ENCODE results near the gene SERPINA4. TPM values are rescaled to one million over a fixed set of nuclear protein-coding genes. Genes with fewer than 3 reads are reported as not detected.
"Not testable (repeated sequence)": the region's sequence is repeated elsewhere in the genome, so short reads cannot be mapped to it uniquely, and the experiment has no call there.

The SERPINA4 gene
- total RNA-seq, 1 experiment from 2014 or later: not detected

- ChIA-PET CTCF (no interaction called here), POLR2A (ENCODE audit: unreplicated experiment) (no interaction called here)
- Histone ChIP-seq H3K4me1 (replicated peaks; ENCODE audit: insufficient read depth) (no peaks in the 10 kb centered on the region), H3K4me3 (no peak overlapping the region), H3K79me2 (ENCODE audit: low read depth) (no peaks in the 10 kb centered on the region), H3K36me3 (ENCODE audit: low read depth) (no peaks in the 10 kb centered on the region), H3K27me3 (ENCODE audit: insufficient read depth, low read depth) (no peaks in the 10 kb centered on the region), H3K9me2 (ENCODE audit: insufficient read depth) (no peaks in the 10 kb centered on the region), H4K20me1 (ENCODE audit: insufficient read depth) (no peaks in the 10 kb centered on the region), H3K4me2 (no peak overlapping the region), H3K9me3 (ENCODE audit: insufficient read depth, low read depth) (no peaks in the 10 kb centered on the region), H3F3A (ENCODE audit: insufficient read depth, low read depth) (no peaks in the 10 kb centered on the region), H2AFZ (no peak overlapping the region), H3K27ac (no peak overlapping the region)
- peak in 1 of 2 experiments; percentile 36 for DNase-seq
- no TSS peak for BruUV-seq (replicated peaks)
- TF ChIP-seq EZH2 (IDR thresholded peaks at IDR 0.05; ENCODE audit: low read depth) (no peak), CTCF (conservative IDR thresholded peaks at IDR 0.05) (no peak)
- intact Hi-C loops (cut with micrococcal nuclease; ENCODE audit: unreplicated experiment): no loop called here
These were observed 14.7 kb downstream of the SERPINA4 start for GRCh38 chr14:94575730-94576585.

- H3K9me3 ChIP-seq (ENCODE audit: insufficient read depth, low read depth); H3K36me3 ChIP-seq (ENCODE audit: low read depth); H3K4me2 ChIP-seq; H3F3A ChIP-seq (ENCODE audit: insufficient read depth, low read depth); H3K4me3 ChIP-seq; H2AFZ ChIP-seq; H3K4me1 ChIP-seq (replicated peaks; ENCODE audit: insufficient read depth); BruUV-seq (replicated peaks); intact Hi-C loops (cut with micrococcal nuclease; ENCODE audit: unreplicated experiment); H3K27me3 ChIP-seq (ENCODE audit: insufficient read depth, low read depth); H3K27ac ChIP-seq; POLR2A ChIA-PET (ENCODE audit: unreplicated experiment); H4K20me1 ChIP-seq (ENCODE audit: insufficient read depth); DNase-seq; CTCF ChIA-PET; H3K79me2 ChIP-seq (ENCODE audit: low read depth); H3K9me2 ChIP-seq (ENCODE audit: insufficient read depth): not testable (repeated sequence)
These were observed 16.2 kb downstream of the SERPINA4 start for GRCh38 chr14:94577472-94577871.

GRCh38 chr14:94578712-94579111 is 17.5 kb downstream of the SERPINA4 start:
- POLR2A ChIA-PET (ENCODE audit: unreplicated experiment): no interaction called here
- CTCF ChIA-PET: no interaction called here

More at GRCh38 chr14:94578712-94579111, 17.5 kb downstream of the SERPINA4 start:
- H3F3A ChIP-seq (ENCODE audit: insufficient read depth, low read depth): no peaks in the 10 kb centered on the region
- intact Hi-C loops (cut with micrococcal nuclease; ENCODE audit: unreplicated experiment): no loop called here
- no TSS peak for BruUV-seq (replicated peaks)
- no peaks in the 10 kb centered on the region for H3K79me2 ChIP-seq (ENCODE audit: low read depth)
- H3K27ac ChIP-seq: no peak overlapping the region
- H3K4me1 ChIP-seq (replicated peaks; ENCODE audit: insufficient read depth): no peaks in the 10 kb centered on the region
- H3K4me3 ChIP-seq: no peak overlapping the region
- TF ChIP-seq CTCF (conservative IDR thresholded peaks at IDR 0.05) (no peak), EZH2 (IDR thresholded peaks at IDR 0.05; ENCODE audit: low read depth) (no peak)
- H3K9me3 ChIP-seq (ENCODE audit: insufficient read depth, low read depth): no peaks in the 10 kb centered on the region
- no peak overlapping the region for H2AFZ ChIP-seq
- H4K20me1 ChIP-seq (ENCODE audit: insufficient read depth): no peaks in the 10 kb centered on the region
- no peaks in the 10 kb centered on the region for H3K9me2 ChIP-seq (ENCODE audit: insufficient read depth)
- DNase-seq: no peak
- no peaks in the 10 kb centered on the region for H3K27me3 ChIP-seq (ENCODE audit: insufficient read depth, low read depth)
- no peaks in the 10 kb centered on the region for H3K36me3 ChIP-seq (ENCODE audit: low read depth)
- no peak overlapping the region for H3K4me2 ChIP-seq

Data from PC-9 (cell line).